GM19238 (cell line): ENCODE results near the gene NAPA.

Source experiments
- DNase-seq: peaks from one replicate; pipeline ENCODE4 v3.0.0; 2011; ENCODE audit warnings: low spot score; ENCODE audit not compliant: insufficient read length

NAPA gene

GRCh38 chr19:47458672-47459071 is 56.2 kb downstream of the NAPA start:
- DNase-seq, result no peak

- no peak for DNase-seq
These were observed 58.0 kb downstream of the NAPA start for GRCh38 chr19:47456721-47457474.

GRCh38 chr19:47450478-47450877 is 64.4 kb downstream of the NAPA start:
- no peak for DNase-seq

- no peak for DNase-seq
These were observed 66.5 kb downstream of the NAPA start for GRCh38 chr19:47448360-47448727.

GRCh38 chr19:47447470-47448359 is 67.1 kb downstream of the NAPA start:
- no peak for DNase-seq

GRCh38 chr19:47446534-47447469 is 68.1 kb downstream of the NAPA start:
- DNase-seq, result no peak

GRCh38 chr19:47445937-47446402 is 68.9 kb downstream of the NAPA start:
- DNase-seq, result no peak

GRCh38 chr19:47445527-47445926 is 69.3 kb downstream of the NAPA start:
- no peak for DNase-seq

GRCh38 chr19:47444388-47444821 is 70.5 kb downstream of the NAPA start:
- no peak for DNase-seq

- DNase-seq, result no peak
These were observed 71.5 kb downstream of the NAPA start for GRCh38 chr19:47443331-47443730.

- no peak for DNase-seq
These were observed 76.1 kb downstream of the NAPA start for GRCh38 chr19:47438793-47439220.
